ENCODE data around the gene RNF41.

The RNF41 gene

GRCh38 chr12:56188778-56189098 is 33.0 kb downstream of the RNF41 start:
- peaks cover 18 to 41% of the 10 kb centered on the region in 2 donors for H3K36me3 ChIP-seq (replicated peaks in 1 of 2; ENCODE audit: control insufficient read depth in 2 of 2, insufficient read depth in 2 of 2, low read length in 2 of 2)
- H4K91ac ChIP-seq (ENCODE audit: low read depth, low read length, poor library complexity), result no peak overlapping the region
- peak overlapping the region; percentile 69 for H3K27ac ChIP-seq (replicated peaks; ENCODE audit: low read length)
- WGBS, 2 donors (ENCODE audit: extremely low coverage in 2 of 2, insufficient read length in 2 of 2, insufficient replicate concordance in 1 of 2), result no CpG with 5 or more reads among the region's 17 CpGs
- H4K8ac ChIP-seq (ENCODE audit: low read depth, low read length), result no peak overlapping the region
- H3K79me1 ChIP-seq (ENCODE audit: low read depth, low read length), result no peaks in the 10 kb centered on the region
- no peak overlapping the region for H3K4ac ChIP-seq (ENCODE audit: low read length)
- peak overlapping the region; percentile 40 for H2AK5ac ChIP-seq (ENCODE audit: low read depth, low read length)
- H2BK15ac ChIP-seq (ENCODE audit: low read length), result peak overlapping the region; percentile 45
- H3K9me3 ChIP-seq (replicated peaks in 1 of 2; ENCODE audit: control insufficient read depth in 2 of 2, insufficient read depth in 1 of 2, low read depth in 1 of 2, low read length in 2 of 2), result no peaks in the 10 kb centered on the region
- no peak overlapping the region for H2BK120ac ChIP-seq (ENCODE audit: low read depth, low read length)
- peak overlapping the region; percentile 76 for H3K18ac ChIP-seq (ENCODE audit: low read length)
- no peak overlapping the region for H2BK12ac ChIP-seq (ENCODE audit: low read length)
- peak overlapping the region; percentile 79 for H3K4me2 ChIP-seq (ENCODE audit: insufficient read depth, low read length, poor library complexity, severe bottlenecking)
- H3K14ac ChIP-seq (ENCODE audit: low read length), result peak overlapping the region; percentile 25
- H3K23ac ChIP-seq (ENCODE audit: low read depth, low read length, poor library complexity), result no peak overlapping the region
- H3K27me3 ChIP-seq (ENCODE audit: control insufficient read depth in 3 of 3, insufficient read depth in 3 of 3, low read depth in 1 of 3, low read length in 3 of 3), result no peaks in the 10 kb centered on the region
- H2AFZ ChIP-seq (ENCODE audit: low read length), result peak overlapping the region; percentile 91
- peaks cover 7 to 9% of the 10 kb centered on the region in 2 donors for H3K4me1 ChIP-seq (ENCODE audit: control insufficient read depth in 2 of 2, insufficient read depth in 1 of 2, low read depth in 1 of 2, low read length in 2 of 2)
- DNase-seq (ENCODE audit: low spot score), result peak; percentile 8
- peak overlapping the region; percentile 76 to 83 for H3K4me3 ChIP-seq (ENCODE audit: low read length in 2 of 2)
- peak overlapping the region; percentile 78 for H2BK5ac ChIP-seq (ENCODE audit: low read length)
- H3K9ac ChIP-seq (ENCODE audit: low read depth, low read length, poor library complexity), result peak overlapping the region; percentile 87

DNA sequence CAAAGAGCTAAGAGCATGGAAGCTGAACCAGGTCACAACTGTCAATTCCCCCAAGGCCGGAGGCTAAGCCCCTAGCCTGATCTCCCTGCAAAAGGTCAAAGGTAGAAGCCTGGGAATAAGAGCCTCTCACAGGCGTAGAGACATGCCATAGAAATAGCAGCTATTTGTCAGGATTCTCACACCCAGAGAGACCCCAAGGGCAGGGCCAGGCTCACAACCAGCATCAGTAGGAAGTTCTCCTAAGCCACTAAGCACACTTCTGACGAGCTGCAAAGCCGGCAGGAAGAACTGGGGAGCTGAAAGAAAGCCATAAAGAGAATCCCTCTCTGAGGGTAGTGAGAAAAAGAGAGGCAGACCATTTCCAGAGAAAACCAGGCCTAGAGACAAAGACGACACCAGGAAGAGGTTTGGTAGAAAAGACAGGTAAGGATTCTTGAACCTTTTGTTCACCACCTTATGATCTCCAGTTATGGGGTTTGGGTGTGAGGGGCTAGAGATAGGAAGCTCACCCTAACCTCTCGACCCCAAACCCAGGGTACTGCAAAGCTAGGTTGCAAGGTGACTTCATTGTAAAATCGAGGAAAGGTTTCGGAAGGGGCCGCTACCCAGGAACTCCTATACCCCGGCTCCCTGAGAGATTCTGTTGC is 33.5 kb downstream of the RNF41 start:
- no peak overlapping the region for H2BK120ac ChIP-seq (ENCODE audit: low read depth, low read length)
- H3K4me1 ChIP-seq (ENCODE audit: control insufficient read depth in 2 of 2, insufficient read depth in 1 of 2, low read depth in 1 of 2, low read length in 2 of 2), result peaks cover 7 to 9% of the 10 kb centered on the region in 2 donors
- peaks cover 21 to 46% of the 10 kb centered on the region in 2 donors for H3K36me3 ChIP-seq (replicated peaks in 1 of 2; ENCODE audit: control insufficient read depth in 2 of 2, insufficient read depth in 2 of 2, low read length in 2 of 2)
- peak overlapping the region; percentile 76 to 83 for H3K4me3 ChIP-seq (ENCODE audit: low read length in 2 of 2)
- H4K8ac ChIP-seq (ENCODE audit: low read depth, low read length), result no peak overlapping the region
- H3K23ac ChIP-seq (ENCODE audit: low read depth, low read length, poor library complexity), result no peak overlapping the region
- H3K27me3 ChIP-seq (ENCODE audit: control insufficient read depth in 3 of 3, insufficient read depth in 3 of 3, low read depth in 1 of 3, low read length in 3 of 3), result no peaks in the 10 kb centered on the region
- peak overlapping the region; percentile 91 for H2AFZ ChIP-seq (ENCODE audit: low read length)
- peak overlapping the region; percentile 87 for H3K9ac ChIP-seq (ENCODE audit: low read depth, low read length, poor library complexity)
- H3K9me3 ChIP-seq (replicated peaks in 1 of 2; ENCODE audit: control insufficient read depth in 2 of 2, insufficient read depth in 1 of 2, low read depth in 1 of 2, low read length in 2 of 2), result no peaks in the 10 kb centered on the region
- peak overlapping the region; percentile 69 for H3K27ac ChIP-seq (replicated peaks; ENCODE audit: low read length)
- peak overlapping the region; percentile 25 for H3K14ac ChIP-seq (ENCODE audit: low read length)
- no CpG with 5 or more reads among the region's 10 CpGs for WGBS, 2 donors (ENCODE audit: extremely low coverage in 2 of 2, insufficient read length in 2 of 2, insufficient replicate concordance in 1 of 2)
- H4K91ac ChIP-seq (ENCODE audit: low read depth, low read length, poor library complexity), result no peak overlapping the region
- peak overlapping the region; percentile 79 for H3K4me2 ChIP-seq (ENCODE audit: insufficient read depth, low read length, poor library complexity, severe bottlenecking)
- H2BK5ac ChIP-seq (ENCODE audit: low read length), result peak overlapping the region; percentile 78
- no peak overlapping the region for H2BK15ac ChIP-seq (ENCODE audit: low read length)
- peak overlapping the region; percentile 40 for H2AK5ac ChIP-seq (ENCODE audit: low read depth, low read length)
- DNase-seq (ENCODE audit: low spot score), result peak; percentile 8
- no peak overlapping the region for H2BK12ac ChIP-seq (ENCODE audit: low read length)
- peak overlapping the region; percentile 76 for H3K18ac ChIP-seq (ENCODE audit: low read length)
- H3K4ac ChIP-seq (ENCODE audit: low read length), result no peak overlapping the region
- H3K79me1 ChIP-seq (ENCODE audit: low read depth, low read length), result no peaks in the 10 kb centered on the region

DNA sequence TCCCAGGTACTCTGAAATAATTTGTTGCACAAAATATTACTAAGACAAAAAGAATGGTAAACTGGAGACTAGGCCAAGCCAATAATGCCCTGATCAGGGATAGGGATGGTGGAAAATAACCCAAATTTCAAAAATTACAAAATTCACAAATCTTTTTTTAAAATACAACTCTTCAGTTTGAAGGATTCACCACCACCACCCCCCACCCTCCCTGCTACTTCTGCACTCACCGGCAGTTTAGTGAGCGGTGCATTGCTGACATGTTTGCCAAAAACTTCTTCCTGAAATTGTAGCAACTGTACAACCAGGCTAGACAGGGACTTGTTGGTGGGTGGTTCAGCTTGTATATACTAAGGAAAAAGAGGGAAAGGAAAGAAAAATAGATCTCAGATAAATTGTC is 34.8 kb downstream of the RNF41 start:
- WGBS, 2 donors (ENCODE audit: extremely low coverage in 2 of 2, insufficient read length in 2 of 2, insufficient replicate concordance in 1 of 2), result no CpG with 5 or more reads among the region's 2 CpGs
- Histone ChIP-seq H3K9ac (ENCODE audit: low read depth, low read length, poor library complexity) (no peak overlapping the region), H3K9me3 (replicated peaks in 1 of 2; ENCODE audit: control insufficient read depth in 2 of 2, insufficient read depth in 1 of 2, low read depth in 1 of 2, low read length in 2 of 2) (no peaks in the 10 kb centered on the region), H2BK5ac (ENCODE audit: low read length) (no peak overlapping the region), H2BK120ac (ENCODE audit: low read depth, low read length) (no peak overlapping the region), H3K4me3 (ENCODE audit: low read length in 2 of 2) (no peak overlapping the region), H3K36me3 (replicated peaks in 1 of 2; ENCODE audit: control insufficient read depth in 2 of 2, insufficient read depth in 2 of 2, low read length in 2 of 2) (peaks cover 25 to 58% of the 10 kb centered on the region in 2 donors), H3K4me1 (ENCODE audit: control insufficient read depth in 2 of 2, insufficient read depth in 1 of 2, low read depth in 1 of 2, low read length in 2 of 2) (peaks cover 7 to 9% of the 10 kb centered on the region in 2 donors), H3K4ac (ENCODE audit: low read length) (no peak overlapping the region), H2BK12ac (ENCODE audit: low read length) (no peak overlapping the region), H3K27ac (replicated peaks; ENCODE audit: low read length) (no peak overlapping the region), H4K91ac (ENCODE audit: low read depth, low read length, poor library complexity) (no peak overlapping the region), H4K8ac (ENCODE audit: low read depth, low read length) (no peak overlapping the region), H2AK5ac (ENCODE audit: low read depth, low read length) (no peak overlapping the region), H3K14ac (ENCODE audit: low read length) (no peak overlapping the region), H3K4me2 (ENCODE audit: insufficient read depth, low read length, poor library complexity, severe bottlenecking) (no peak overlapping the region), H3K27me3 (ENCODE audit: control insufficient read depth in 3 of 3, insufficient read depth in 3 of 3, low read depth in 1 of 3, low read length in 3 of 3) (no peaks in the 10 kb centered on the region), H3K18ac (ENCODE audit: low read length) (no peak overlapping the region), H3K23ac (ENCODE audit: low read depth, low read length, poor library complexity) (no peak overlapping the region), H3K79me1 (ENCODE audit: low read depth, low read length) (no peaks in the 10 kb centered on the region), H2BK15ac (ENCODE audit: low read length) (no peak overlapping the region), H2AFZ (ENCODE audit: low read length) (no peak overlapping the region)
- DNase-seq (ENCODE audit: low spot score), result no peak

DNA sequence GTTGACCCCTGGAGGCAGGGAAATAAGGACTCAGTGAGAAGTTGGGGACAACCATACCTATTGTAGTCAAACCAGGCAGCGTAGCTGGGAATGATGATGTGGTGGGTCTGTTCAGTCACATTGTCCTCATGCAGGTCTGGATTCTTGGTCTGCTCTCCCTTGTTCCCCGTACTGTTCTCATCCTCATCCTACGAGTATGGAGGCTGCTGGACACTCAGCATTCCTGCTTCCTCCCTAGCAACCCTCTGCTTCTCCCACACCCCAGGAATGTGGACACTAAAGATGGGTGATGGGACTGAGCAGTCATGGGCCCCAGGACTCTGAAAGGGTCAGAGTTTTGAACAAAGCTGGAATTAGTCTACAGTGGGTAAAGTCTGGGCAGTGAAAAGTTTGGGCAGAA is 43.4 kb downstream of the RNF41 start:
- peaks cover 4 to 7% of the 10 kb centered on the region in 2 donors for H3K9me3 ChIP-seq (replicated peaks in 1 of 2; ENCODE audit: control insufficient read depth in 2 of 2, insufficient read depth in 1 of 2, low read depth in 1 of 2, low read length in 2 of 2)
- H2BK5ac ChIP-seq (ENCODE audit: low read length), result no peak overlapping the region
- no peak overlapping the region for H2BK120ac ChIP-seq (ENCODE audit: low read depth, low read length)
- no peak overlapping the region for H3K23ac ChIP-seq (ENCODE audit: low read depth, low read length, poor library complexity)
- no peak overlapping the region for H4K8ac ChIP-seq (ENCODE audit: low read depth, low read length)
- H3K79me1 ChIP-seq (ENCODE audit: low read depth, low read length), result no peaks in the 10 kb centered on the region
- H3K4me3 ChIP-seq (ENCODE audit: low read length in 2 of 2), result peak overlapping the region in 1 of 2 donors; percentile 52
- no peaks in the 10 kb centered on the region for H3K27me3 ChIP-seq (ENCODE audit: control insufficient read depth in 3 of 3, insufficient read depth in 3 of 3, low read depth in 1 of 3, low read length in 3 of 3)
- no peaks in the 10 kb centered on the region for H3K4me1 ChIP-seq (ENCODE audit: control insufficient read depth in 2 of 2, insufficient read depth in 1 of 2, low read depth in 1 of 2, low read length in 2 of 2)
- H3K18ac ChIP-seq (ENCODE audit: low read length), result no peak overlapping the region
- peaks cover 53 to 90% of the 10 kb centered on the region in 2 donors for H3K36me3 ChIP-seq (replicated peaks in 1 of 2; ENCODE audit: control insufficient read depth in 2 of 2, insufficient read depth in 2 of 2, low read length in 2 of 2)
- no peak for DNase-seq (ENCODE audit: low spot score)
- H2AFZ ChIP-seq (ENCODE audit: low read length), result no peak overlapping the region
- no peak overlapping the region for H2BK12ac ChIP-seq (ENCODE audit: low read length)
- H4K91ac ChIP-seq (ENCODE audit: low read depth, low read length, poor library complexity), result no peak overlapping the region
- H3K9ac ChIP-seq (ENCODE audit: low read depth, low read length, poor library complexity), result no peak overlapping the region
- H2BK15ac ChIP-seq (ENCODE audit: low read length), result no peak overlapping the region
- no peak overlapping the region for H3K14ac ChIP-seq (ENCODE audit: low read length)
- H3K4me2 ChIP-seq (ENCODE audit: insufficient read depth, low read length, poor library complexity, severe bottlenecking), result no peak overlapping the region
- H2AK5ac ChIP-seq (ENCODE audit: low read depth, low read length), result no peak overlapping the region
- WGBS, 2 donors (ENCODE audit: extremely low coverage in 2 of 2, insufficient read length in 2 of 2, insufficient replicate concordance in 1 of 2), result no CpG with 5 or more reads among the region's 3 CpGs
- no peak overlapping the region for H3K27ac ChIP-seq (replicated peaks; ENCODE audit: low read length)
- H3K4ac ChIP-seq (ENCODE audit: low read length), result no peak overlapping the region

Measured in neuronal stem cell (in vitro differentiated cells).